HG03565 (cell line): ENCODE data around the gene ADAMTSL3.
"Not testable (repeated sequence)": the region's sequence is repeated elsewhere in the genome, so short reads cannot be mapped to it uniquely, and the experiment has no call there.

Source experiments
- ATAC-seq: cut with Tn5 transposase; IDR thresholded peaks from one replicate; pipeline ENCODE4 v1.9.1; 2021; ENCODE audit warnings: mild to moderate bottlenecking, moderate library complexity; ENCODE audit not compliant: unreplicated experiment

The ADAMTSL3 gene

GRCh38 chr15:84079885-84080777 is 426.2 kb downstream of the ADAMTSL3 start:
- ATAC-seq = peak; percentile 63

- not testable (repeated sequence) for ATAC-seq
Observed at GRCh38 chr15:84080778-84081084, 426.8 kb downstream of the ADAMTSL3 start.

GRCh38 chr15:84081391-84082168 is 427.7 kb downstream of the ADAMTSL3 start:
- ATAC-seq = no peak

GRCh38 chr15:84082739-84083138 is 428.8 kb downstream of the ADAMTSL3 start:
- no peak for ATAC-seq

- ATAC-seq = not testable (repeated sequence)
Observed at GRCh38 chr15:84086071-84086470, 432.1 kb downstream of the ADAMTSL3 start.
